Stimulated activated CD8-positive, alpha-beta memory T cell treated with anti-CD3 and anti-CD28 coated beads, Interleukin-12 subunit alpha, Interleukin-12 subunit beta, amount 100 ng/mL, for 1 hour (primary cell): ENCODE measurements around the gene RNU1-4.
"Not testable (repeated sequence)": the region's sequence is repeated elsewhere in the genome, so short reads cannot be mapped to it uniquely, and the experiment has no call there.

ENCODE experiments used
- DNase-seq: peaks from one replicate; pipeline ENCODE4 v3.0.0-alpha.2; 2020; ENCODE audit warnings: low read depth

The RNU1-4 gene

DNA sequence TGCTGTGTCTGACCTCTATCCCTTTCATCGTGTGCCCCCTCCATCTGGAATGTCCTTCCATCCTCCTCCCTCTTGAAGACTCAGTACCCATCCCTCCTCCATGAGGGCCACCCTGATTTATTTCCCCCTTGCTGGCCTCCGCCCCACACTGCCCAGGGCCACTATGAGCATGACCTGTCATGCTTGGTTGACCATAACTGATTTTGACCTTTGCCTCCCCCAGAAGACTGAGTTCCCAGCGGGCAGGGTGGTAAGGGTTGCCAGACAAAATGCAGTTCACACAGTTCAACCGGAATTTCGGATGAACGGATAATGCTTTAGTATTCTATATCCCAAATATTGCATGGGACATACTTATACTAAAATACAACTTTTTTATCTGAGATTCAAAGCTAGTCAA is 31.6 kb upstream of the RNU1-4 start:
- DNase-seq, result not testable (repeated sequence)

DNA sequence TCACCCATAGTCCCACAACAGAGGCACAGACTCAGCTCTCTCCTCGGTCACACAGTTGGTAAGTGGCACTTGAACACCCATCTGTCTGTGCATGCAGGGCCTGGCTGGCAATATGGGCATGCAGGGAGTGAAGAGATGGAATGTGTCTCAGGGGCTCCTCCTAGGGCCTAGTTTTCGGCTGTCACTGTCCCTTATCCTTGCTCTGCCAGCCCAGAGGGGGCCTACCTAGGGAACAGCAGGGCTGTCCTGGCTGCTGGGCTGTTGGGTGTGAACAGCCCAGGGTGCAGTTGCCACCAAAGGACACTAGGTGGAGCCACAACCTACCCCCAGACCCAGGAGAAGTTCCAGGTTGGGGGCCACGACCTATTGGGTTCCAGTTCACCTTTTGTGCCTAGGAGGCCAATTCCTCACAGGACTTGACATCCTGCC is 30.6 kb upstream of the RNU1-4 start:
- not testable (repeated sequence) for DNase-seq

DNA sequence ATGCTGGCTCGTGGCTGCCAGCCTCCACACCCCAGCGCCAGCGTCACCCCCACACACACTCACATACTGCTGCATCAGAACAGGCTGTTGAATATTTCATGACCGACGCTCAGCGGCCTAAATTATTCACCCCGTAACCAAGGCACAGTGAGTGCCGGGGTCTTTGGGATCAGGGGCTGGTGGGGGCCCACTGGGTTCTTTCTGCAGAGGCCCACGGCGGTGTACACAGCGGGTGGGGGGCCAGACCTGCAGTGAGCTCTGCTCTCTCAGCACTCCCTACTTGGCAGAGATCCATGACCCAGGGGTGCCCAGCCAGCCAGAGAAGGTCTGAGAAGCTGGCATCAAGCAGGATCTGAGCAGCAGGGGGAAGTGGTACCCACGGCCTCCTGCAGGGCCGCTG is 29.7 kb upstream of the RNU1-4 start:
- not testable (repeated sequence) for DNase-seq

DNA sequence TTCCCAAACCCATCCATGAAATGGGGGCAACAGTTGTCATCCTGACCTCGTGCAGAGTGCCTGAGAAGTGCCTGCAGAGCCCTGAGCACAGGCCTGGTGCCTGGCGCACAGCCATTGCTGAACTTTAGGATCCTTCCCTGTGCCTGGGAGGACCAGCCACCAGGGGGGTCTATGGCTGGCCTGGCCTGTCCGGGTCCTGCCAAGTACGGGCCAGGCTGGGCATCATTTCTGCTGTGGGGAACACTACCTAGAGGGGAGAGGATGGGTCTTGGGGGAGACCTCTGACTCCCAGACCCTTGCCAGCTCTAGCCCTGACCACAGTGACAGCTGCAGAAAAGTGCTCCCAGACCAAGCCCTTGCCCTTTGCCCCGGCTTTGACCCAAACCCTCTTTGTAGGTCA is 28.2 kb upstream of the RNU1-4 start:
- not testable (repeated sequence) for DNase-seq

DNA sequence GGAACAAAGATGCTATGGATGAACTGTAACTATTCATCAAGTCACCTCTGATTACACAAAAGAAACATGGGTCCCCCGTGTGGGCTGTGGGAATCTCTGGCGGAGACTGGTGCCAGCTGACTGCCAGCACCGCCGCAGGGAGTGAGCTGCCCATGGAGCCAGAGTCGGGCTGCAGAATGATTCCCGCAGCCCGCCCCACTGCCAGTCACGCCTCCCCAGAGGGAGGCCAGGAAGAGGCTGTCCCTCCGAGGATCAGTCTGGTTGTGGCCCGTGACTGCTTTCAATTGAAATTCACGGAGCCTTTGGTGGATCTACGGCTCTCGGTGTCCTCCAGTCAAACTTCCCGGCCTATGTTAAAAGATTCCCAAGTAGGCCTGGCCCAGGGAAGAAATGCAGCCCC is 27.7 kb upstream of the RNU1-4 start:
- DNase-seq, result not testable (repeated sequence)

DNA sequence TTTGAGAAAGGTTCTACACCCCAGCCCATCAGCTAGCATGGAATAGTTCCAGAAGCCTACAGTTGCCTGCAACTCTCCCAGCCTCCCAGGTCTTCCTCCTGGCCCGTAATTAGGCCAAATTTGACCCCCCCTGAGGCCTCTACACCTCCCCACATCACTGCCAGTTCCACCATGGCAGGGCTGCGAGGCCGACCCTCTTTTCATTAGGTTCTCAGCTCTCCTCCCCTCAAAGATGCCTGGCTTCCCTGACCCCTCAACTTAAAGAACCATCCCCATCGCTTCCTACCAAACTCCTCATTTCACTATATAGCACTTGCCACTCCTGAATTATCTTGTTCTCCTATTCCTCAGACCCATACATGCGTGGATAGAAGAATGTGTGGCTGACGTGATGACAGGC is 27.3 kb upstream of the RNU1-4 start:
- not testable (repeated sequence) for DNase-seq

DNA sequence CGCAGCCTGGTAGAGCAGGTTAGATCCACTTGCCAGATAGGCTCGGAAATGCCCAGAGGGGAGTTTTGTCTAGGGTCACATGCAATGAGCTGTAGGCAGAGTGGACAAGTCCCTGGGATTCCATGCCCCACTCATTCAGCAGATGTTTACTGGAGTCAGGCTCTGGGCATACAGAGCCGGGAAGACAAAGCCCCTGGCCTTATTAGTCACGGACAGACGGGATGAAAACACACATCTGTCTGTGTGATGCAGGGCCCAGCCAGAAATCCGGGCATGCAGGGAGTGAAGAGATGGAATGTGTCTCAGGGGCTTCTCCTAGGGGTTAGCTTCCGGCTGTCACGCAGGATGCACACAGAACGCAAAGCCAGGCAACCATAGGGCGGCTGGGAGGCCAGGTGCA is 26.8 kb upstream of the RNU1-4 start:
- not testable (repeated sequence) for DNase-seq

DNA sequence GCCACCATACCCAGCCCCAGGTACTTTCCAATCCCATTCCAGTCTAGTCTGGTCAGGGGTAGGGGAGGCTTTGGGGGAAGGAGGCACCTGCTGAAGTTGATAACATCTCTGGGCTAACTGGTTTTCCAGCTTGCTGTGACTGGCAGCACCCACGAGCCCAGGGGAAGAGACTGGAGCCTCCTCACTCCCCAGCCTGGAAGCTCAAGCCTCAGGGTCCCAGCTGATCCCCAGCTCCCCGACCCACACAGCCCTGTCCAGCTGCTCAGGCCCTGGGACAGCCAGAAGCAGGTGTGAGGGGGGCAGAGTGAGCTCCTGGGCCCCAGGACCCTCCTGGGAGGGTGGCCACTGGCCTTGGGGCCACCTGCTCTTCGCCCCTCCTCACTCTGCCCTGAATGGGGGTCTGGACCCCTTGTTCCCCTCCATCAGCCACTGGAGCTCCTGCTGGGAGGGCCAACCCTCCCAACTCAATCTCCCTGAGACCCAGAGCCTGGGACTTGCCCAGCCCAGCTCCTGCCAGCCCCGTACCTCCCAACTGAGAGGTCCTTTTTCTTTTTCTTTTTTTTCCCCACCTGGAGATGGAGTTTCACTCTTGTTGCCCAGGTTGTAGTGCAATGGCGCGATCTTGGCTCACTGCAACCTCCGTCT is 23.5 kb upstream of the RNU1-4 start:
- DNase-seq, result no peak

DNA sequence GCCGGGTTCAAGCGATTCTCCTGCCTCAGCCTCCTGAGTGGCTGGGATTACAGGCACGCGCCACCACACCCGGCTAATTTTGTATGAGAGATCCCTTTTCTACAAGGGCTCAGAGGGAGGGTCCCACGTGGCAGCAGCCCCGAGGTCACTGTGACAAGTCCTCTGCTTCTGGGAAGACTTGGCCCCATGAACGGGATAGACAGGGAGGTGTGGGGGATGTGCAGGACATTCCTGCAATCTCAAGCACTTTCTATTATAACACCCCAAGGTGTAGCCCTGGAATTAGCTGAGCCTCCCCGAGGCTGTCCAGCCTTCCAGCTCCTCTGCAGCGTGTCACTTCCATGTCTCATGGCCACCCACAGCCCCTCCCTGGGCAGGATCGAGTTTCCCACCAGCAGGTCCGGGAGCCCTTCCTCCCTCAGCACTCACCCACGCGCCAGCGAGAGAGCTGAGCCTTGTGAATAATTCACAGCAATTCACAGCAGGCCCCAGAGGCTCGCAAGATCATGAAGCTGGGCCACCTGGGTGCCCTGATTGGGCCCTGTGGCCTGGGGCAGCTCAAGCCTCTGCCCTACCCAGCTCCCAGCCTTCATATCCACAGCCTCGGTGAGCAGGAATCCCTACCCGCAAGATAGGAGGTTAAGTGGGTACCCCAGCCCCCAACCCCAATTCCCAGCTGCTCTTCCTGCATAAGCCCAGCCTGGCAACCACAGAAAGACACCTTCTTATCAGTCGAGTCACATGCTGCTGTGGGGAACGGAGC is 22.8 kb upstream of the RNU1-4 start:
- DNase-seq, result no peak

DNA sequence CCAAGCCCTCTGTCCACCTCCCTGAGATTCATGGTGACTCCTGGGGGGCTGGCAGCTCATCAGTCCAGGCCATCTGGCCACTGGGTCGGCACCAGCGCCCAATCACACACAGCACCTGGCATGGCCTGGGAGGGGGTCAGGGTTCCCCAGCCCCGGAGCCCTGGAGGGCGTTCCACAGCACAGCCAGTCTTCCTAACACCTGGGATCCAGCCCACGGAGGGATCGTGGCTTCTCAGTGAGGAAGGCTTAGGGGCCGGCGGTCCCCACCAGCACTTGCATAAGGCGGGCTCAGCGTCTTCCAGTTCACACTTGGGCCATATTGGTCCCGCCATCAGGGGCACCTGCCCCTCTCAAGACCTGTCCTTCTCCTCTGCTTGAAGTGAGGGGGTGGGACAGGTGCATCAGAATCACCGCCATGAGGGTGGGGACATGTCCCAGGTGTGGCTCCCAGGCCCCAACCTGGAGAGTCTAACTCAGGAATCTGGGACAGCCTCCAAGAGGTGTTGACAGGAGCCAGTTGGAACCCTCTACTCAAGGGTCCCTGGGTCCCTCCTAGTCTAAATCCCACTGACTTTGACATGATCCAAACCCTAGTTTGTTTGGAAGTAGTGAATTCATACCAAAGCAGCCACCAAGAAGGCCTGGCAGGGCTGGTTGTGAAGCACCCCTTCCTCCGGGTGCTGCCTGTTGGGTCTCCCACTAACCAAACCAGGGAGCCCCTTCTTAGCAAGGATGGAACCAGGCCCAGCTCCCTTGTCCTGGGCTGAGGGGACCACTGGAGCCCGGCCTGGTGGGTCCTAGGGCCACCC is 22.0 kb upstream of the RNU1-4 start:
- not testable (repeated sequence) for DNase-seq

DNA sequence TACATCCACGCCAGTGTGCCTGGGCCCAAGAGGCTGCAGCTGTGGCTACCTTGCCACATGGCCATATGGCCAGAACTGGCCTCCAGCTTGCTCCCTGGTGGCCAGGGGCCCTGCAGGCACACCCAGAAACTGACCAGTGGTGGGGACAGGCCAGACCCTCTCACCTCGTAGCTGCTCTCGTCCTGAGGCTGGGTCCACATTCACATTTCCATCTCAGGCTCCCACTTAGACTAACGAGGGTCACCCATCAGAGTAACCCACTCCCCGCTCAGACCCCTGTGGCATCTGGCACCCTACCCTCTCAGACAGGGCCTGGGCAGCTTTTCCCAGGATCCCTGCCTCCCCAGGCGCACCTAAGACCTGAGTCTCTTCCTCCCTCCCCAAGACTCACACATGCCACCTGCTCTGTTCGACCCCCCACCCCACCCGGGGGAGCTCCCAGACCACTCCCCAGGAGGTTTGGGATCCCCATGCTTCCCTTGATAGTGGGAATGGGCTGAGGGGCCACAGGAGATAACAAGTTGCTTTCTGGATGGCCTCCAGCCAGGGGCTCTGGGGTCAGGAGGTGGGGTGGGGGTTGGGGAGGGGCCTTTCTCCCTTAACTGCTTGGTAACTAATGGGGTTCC is 21.3 kb upstream of the RNU1-4 start:
- DNase-seq, result no peak

DNA sequence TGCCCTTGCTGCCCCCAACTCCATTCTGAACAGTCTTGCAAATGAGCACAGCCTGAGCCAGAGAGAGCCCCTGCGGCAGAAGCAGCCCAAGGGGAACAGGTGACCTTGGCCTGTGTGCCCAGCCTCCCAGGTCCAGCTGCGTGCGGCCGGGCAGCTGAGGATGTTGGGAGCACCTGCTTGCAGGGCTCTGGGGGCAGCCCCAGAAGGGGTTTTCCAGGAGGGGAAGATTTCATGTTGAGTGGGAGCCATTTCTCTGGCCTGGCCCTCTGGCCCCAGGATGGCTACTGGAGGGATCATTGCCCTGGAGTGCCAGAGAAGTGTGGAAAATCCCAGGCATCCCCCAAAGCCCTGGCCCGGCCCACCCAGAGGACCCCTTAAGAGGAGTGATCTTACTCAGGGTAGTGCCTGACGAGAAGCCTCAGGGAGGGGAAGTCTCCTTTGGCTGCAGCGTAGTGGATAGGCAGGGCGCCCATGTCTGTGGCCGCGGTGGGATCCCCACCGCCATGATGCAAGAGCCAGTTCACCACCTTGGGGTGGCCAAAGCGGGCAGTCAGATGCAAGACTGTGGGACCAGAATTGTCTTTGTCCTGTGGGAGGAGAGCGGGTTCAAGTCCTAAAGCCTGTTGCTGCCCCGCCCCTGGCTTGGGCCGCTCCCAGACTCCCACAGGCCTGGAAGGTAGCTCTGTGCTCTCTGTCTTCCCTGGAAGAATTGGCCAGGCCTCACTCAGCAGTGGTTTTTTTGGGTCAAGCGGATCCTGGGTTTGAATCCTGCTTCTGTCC is 20.6 kb upstream of the RNU1-4 start:
- DNase-seq, result no peak

DNA sequence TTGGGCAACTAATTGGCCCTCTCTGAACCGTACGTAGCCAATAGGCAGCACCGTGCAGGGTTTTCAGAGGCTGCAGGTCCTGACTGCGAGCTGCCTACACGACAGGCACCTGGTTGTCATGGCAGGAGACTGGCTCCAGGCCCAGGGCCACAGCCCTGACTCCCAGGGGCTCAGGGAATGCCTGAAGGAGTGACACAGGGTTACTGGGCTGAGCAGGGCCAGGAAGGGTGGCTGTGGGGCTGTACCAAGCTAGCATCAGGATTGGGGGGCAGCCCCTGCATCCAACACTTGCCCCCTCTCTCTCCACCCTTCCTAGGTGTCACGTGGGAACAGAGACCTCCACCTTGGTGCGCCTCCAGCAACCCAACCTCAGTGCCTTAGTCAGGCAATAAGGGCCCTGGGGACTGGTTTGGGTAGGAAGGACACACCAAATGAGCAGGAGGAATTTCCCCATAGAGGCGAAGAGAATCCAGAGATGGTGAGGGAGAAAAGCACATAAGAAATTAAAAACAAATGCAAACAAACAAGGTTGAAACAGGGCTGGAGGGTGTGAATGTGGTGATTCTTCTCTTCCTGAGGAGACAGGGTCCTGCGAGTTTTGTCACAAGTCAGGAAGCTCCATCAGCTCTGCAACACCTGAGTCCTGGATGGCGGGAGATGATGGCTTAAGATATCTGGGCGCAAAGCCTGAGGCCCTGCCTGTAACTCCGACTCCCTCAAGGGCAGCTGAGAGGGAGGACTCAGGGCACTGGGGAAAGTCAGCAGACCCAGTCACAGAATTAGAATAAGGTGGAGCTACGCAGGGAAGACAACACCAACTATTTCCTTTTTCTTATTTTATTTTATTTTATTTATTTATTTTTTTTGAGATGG is 19.7 kb upstream of the RNU1-4 start:
- DNase-seq, result no peak

DNA sequence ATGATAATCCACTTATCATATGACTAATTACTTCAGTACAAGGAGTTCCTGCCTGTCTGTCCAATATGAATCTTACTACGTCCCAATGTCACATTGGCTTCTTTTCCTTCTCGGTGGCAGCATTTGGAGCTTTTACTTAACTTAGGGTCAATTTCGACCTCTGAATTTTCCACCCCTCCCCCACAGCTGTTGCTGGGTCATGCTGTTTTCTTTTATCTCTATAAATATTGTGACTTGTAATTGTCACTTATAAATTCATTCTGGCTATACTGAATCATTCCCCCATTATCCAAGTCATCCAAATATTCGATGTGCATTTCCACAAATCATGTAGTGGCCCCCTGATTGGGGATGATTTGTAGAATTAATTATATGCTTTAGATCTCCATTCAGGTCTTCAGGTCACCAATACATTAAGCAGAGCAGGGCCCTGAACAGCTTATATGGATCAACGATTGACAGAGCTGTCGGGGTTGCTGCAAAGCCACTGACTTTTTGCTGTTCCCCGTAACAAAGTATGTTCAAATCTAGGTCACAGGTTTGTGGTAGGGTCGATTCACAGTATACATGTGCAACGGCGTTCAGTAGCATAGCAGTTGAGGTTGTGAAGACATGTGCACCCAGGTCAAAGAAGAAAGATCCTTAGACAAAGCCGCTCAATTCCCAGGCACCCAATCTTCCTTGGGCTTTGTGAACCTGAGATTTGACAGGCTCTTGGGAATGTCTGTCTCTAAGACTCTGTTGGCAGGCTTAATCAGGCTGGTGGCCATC is 18.3 kb upstream of the RNU1-4 start:
- no peak for DNase-seq

DNA sequence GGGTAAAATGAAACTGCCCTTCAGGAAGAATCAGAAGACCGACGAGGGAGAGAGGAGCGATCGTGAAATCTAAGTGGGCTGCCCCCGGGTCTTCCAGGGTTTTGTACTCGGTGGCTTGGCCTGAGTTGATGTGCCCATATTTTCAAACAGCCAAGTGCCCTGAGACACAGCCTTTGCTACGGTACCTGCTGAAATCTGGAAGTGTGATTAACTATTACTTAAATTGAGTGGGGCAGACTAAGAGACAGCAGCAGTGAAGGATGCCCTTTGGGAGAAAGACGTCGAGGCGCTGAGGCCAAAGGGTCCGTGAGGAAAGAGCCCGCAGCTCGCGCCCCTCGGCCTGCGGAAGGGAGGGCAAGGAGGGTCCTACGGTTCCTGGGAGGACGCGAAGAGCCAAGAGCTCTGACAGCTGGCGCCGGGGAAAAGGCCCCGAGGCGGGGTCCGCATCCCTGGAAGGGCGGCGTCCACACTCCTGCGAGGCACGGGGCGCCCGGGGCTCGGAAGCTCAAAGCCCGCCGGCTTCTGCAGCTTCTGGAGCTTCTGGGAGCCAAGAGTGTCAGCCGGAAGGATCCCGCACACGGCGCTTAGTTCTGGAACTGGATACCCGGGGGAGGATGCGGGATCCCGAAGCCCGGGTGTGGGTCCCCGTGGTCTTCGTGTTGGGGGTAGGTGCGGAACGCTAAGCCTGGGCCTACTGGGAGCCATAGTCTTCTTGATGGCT is 15.4 kb upstream of the RNU1-4 start:
- no peak for DNase-seq

DNA sequence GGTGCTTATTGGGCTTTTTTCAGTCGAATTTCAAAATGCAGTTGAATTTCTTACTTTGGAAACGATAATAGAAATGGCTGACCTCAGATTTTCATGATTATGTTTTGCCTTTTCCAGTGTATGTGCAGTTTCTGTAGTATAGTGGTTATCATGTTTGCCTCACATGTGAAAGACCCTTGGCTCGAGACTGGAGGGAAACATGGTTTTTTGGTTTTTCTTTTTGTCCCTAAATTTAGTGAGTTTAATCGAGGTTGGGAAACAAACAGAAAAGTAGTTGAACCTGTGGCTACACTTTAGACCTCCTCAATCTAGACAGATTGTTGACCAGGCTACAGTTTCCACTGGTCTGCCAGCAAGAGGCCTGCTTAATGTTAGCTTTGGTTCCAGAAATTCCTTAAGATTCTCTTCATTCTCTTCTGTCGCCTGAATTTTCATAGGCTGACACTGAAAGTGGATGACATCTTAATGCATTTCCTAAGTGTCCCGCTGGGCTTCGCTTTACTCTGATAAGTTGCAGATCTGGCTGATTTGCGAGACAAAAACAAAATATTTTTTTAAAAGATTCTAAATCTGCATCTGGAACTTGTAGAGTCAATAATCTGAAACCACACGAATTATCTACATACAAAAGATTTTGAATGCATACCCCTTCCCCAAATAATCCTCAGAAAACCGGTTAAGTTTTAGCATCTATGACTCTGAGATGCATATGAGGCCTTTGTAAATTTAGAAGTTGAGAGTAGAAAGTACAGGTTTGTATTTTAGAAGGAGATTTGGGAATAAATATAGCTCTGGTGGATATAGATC is 14.7 kb upstream of the RNU1-4 start:
- not testable (repeated sequence) for DNase-seq

DNA sequence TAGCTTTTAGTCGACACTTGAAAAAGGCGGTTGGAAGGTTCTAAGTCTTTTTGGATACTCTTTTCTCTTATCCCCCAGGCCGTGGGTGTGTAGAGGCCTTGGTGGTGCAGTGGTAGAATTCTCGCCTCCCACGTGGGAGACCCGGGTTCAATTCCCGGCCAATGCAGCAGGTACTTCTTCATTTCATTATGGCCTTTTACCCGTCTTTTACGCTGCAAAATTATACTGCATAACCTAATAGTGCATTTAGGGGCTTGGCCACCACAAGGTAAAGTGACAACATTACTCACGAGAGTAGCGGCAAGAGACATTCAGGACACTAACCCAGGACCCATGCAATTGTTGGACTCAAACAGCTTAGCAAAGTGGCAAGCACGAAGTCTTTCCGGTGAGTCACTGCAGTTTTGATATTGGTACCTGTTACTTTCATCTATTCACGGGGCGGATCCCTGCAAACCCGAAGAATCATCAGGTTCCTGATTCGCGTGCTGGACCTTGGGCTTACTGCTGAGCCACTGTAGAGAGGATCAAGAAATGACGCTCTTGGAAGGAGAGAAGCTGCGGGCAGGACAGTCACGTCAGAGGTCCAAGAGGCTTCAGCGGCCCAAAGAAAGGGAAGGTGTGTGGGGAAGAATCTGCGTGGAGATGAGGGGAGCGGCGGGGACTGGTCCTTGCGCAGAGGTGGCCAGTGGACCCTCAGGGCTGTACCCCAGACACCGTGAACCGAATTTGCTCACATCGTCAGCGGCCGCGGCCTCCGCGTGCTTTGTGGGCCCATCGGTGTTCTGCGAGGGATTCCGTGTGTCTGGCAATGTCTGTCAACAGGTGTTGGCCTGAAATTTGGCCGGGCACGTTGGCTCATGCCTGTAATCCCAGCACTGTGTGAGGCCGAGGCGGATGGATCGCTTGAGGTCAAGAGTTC is 12.9 kb upstream of the RNU1-4 start:
- DNase-seq, result no peak
